ENCODE results near the gene MCM9.

The MCM9 gene

DNA sequence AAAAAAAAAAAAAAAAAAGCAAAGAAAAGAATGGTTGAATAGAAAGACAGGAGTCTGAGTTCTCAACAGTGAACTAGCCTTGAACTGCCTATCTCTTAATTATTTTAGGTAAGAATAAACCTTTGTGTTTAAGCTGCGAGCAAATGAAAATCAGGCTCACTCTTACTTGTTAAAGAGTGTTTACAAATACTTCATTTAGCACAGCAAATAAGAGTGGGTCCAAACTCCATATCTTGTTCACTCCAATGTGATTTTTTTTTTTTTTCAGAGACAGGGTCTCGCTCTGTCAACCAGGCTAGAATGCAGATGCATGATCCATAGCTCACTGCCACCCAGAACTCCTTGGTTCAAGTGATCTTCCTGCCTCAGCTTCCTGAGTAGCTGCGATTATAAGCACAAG lies 11.9 kb downstream of the MCM9 start:
- ChIA-PET POLR2A (ENCODE audit: low non-redundant PET) (no interaction called here), CTCF (interaction anchor here (0.7 kb wide), 1 partner anchor 23 kb away, joined by 3 read pairs; no protein-coding TSS in a partner anchor)
- no peak overlapping the region for H3K27ac ChIP-seq
- no peak for DNase-seq (ENCODE audit: low spot score)
- TF ChIP-seq, protein P1, sequence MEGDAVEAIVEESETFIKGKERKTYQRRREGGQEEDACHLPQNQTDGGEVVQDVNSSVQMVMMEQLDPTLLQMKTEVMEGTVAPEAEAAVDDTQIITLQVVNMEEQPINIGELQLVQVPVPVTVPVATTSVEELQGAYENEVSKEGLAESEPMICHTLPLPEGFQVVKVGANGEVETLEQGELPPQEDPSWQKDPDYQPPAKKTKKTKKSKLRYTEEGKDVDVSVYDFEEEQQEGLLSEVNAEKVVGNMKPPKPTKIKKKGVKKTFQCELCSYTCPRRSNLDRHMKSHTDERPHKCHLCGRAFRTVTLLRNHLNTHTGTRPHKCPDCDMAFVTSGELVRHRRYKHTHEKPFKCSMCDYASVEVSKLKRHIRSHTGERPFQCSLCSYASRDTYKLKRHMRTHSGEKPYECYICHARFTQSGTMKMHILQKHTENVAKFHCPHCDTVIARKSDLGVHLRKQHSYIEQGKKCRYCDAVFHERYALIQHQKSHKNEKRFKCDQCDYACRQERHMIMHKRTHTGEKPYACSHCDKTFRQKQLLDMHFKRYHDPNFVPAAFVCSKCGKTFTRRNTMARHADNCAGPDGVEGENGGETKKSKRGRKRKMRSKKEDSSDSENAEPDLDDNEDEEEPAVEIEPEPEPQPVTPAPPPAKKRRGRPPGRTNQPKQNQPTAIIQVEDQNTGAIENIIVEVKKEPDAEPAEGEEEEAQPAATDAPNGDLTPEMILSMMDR (conservative IDR thresholded peaks at IDR 0.05; ENCODE audit: low read depth) = no peak

DNA sequence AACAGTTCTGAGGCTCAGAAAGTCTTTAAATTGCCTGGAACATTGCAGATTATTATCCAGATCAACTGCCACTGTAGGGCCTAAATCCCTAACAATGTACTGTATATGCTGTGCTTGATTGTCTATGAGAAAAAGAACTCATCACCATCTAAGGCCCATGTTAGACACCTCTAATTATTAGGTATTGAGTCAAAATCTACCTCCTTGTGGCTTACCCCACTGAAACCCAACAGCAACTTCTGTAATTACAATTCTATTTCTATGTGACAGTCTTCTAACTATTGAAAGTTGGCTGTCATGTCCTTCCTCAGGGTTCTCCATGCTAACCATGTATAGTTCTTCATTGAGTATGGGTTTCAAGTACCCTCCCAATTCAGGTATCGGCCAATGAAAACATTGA lies 13.9 kb downstream of the MCM9 start:
- CTCF ChIA-PET = no interaction called here
- no peak overlapping the region for H3K27ac ChIP-seq
- no peak for DNase-seq (ENCODE audit: low spot score)
- POLR2A ChIA-PET (ENCODE audit: low non-redundant PET) = no interaction called here
- TF ChIP-seq, protein P1 (conservative IDR thresholded peaks at IDR 0.05; ENCODE audit: low read depth) = no peak

DNA sequence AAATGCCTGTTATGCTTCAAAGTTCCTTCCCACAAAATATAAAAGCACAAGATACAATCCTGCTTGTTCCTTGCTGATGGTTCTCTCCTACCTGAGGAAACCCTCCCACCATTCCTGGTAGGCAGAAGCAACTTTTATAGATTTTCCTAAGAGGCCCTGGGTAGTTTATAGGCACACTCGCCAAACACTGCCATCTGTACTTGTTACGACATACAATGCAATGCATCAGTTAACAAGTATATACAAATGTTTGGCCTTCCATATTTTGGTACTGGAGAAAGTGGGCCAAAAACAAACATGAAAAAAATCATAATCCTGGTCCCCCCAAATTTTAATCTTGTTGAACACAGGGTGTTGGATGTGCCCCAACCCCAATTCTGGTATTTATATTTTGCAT lies 16.6 kb downstream of the MCM9 start:
- ChIA-PET POLR2A (ENCODE audit: low non-redundant PET) (no interaction called here), CTCF (interaction anchor here (0.5 kb wide), 1 partner anchor 88 kb away, joined by 3 read pairs; no protein-coding TSS in a partner anchor)
- TF ChIP-seq, protein P1 (conservative IDR thresholded peaks at IDR 0.05; ENCODE audit: low read depth) = no peak
- H3K27ac ChIP-seq = no peak overlapping the region
- no peak for DNase-seq (ENCODE audit: low spot score)

DNA sequence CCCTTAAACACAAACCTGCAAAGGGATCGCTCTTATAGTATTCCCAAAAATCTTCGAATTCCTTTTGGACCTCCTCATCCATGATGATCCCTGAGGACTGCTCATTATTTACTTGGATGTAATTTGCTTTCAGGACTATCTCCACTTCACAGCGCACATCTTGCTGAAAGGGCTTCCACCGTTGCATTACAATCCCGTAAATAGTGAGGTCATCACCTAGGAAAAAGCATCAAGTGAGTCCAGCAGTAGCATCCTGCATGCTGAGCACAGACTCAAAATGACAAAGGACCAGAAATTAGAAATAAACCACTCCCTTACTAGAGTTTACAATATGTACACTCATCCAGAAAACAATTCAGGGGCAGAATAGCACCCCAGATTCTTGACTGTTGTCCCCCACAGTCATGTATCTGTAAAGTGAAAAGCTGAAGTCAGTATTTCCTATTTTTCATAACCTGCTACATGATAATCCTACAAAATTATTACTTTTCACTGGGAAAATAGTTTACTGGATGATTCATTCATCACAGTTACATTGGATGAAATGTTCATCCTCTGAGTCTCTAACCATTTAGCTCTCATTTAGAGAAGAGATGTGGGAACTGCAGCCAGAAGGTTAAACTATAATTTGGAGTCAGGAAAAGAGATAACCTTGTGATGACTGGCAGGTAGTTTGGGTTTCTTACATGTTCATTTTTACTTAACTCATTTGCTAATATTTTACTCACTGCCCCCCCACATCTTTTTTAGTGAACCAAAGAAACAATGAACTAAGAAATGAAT lies 17.2 kb downstream of the MCM9 start:
- no peak overlapping the region for H3K27ac ChIP-seq
- no peak for DNase-seq (ENCODE audit: low spot score)
- ChIA-PET POLR2A (ENCODE audit: low non-redundant PET) (no interaction called here), CTCF (interaction anchor here (0.5 kb wide), 1 partner anchor 87 kb away, joined by 3 read pairs; no protein-coding TSS in a partner anchor)
- TF ChIP-seq, protein P1 (conservative IDR thresholded peaks at IDR 0.05; ENCODE audit: low read depth) = no peak

DNA sequence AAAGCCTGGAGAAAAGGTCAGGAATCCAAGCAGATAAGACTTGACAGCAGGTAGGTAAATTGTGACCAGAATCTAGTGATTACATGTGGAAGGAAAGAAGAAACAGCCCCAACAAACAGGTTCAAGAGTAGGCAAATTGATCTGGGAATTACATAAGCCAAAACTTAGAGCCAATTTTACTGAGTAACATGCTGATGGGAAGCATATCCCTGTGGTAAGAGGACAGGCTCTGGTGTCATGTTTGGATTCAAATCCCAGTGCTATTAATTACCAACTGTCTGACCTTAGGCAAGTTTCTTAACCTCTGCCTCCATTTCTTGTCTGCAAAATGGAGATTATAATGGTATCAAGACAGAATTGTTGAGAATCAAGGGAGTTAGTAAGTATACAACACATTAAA lies 20.4 kb downstream of the MCM9 start:
- H3K27ac ChIP-seq = no peak overlapping the region
- no peak for DNase-seq (ENCODE audit: low spot score)
- POLR2A ChIA-PET (ENCODE audit: low non-redundant PET) = no interaction called here
- TF ChIP-seq, protein P1 (conservative IDR thresholded peaks at IDR 0.05; ENCODE audit: low read depth) = no peak
- CTCF ChIA-PET = no interaction called here

DNA sequence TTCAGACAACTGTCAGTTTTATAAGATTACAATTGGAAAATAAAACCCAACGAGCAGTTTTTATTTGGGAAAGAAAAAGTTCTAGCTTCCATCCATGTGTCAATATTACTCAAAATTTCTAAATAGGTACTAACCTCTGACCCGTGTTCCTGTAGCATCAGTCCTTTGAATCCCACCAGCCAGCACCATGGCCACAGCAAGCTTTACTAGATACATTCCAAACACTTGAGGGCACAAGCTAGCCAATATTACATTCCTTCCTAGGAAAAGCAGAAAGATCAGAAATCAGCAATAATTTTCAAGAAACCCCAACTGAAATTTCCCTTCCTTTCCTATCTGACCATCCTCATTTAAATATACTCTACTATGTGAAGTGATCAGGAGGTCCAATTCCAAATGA lies 21.8 kb downstream of the MCM9 start:
- TF ChIP-seq, protein P1 (conservative IDR thresholded peaks at IDR 0.05; ENCODE audit: low read depth) = no peak
- ChIA-PET POLR2A (ENCODE audit: low non-redundant PET) (no interaction called here), CTCF (no interaction called here)
- no peak for DNase-seq (ENCODE audit: low spot score)
- H3K27ac ChIP-seq = no peak overlapping the region
